GM18951 (cell line): Measurements from ENCODE around the gene STK10.

Experiments used
- POLR2A ChIP-seq: IDR thresholded peaks from 4 replicates; pipeline ENCODE4 v1.6.1; 2011; ENCODE audit warnings: mild to moderate bottlenecking; ENCODE audit not compliant: insufficient read length, insufficient read depth; ENCODE audit errors: extremely low read depth
- in situ Hi-C: fragments of 300-500 bp; cut with MboI; formaldehyde crosslinking; loops from one replicate; pipeline ENCODE4 v1.12.0; 2022; ENCODE audit warnings: low sequenced_read_pairs, mixed read lengths, inconsistent platforms; ENCODE audit not compliant: unreplicated experiment

The STK10 gene

DNA sequence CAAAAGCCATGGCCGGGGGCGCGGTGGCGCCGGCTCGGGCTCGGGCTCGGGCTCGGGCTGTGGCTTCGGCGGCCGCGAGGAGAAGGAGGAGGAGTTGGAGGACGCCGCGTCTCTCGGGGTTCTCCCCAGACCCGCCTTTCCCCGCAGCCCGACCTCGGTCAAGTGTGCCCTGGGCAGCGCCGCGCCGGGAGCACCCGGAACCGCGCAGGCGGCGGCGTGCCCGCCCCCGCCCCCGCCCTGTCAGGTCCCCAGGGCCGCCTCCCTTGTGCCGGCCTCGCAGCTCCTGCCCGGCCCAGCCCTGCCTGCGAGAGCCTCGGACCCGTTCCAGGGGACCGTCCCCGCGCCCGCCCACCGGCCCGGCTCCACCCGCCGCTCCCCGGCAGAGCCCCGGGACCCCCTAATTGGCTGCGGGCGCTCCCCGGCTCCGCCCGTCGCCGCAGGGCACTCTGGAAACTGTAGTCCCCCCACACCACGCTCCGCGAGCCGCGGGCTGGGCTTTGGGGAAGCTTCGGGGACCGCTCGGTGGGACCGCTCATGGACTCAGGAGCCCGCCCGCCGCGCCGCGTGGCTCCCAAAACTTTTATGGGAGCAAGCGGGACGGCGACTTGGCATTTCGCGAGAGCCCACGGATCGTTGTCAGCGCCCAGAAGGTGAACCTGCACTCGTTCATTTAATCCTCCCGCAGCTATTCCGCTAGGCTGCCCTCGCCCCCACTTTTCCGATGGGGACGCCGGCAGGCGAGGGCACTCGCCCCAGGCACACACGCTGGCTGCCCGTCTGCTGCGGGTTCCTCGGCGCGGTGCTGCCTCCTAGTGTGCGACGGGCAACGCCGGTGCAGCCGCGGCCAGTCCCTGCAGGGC lies at the start of gene STK10:
Gene STK10 (minus strand): TSS at position 192 of the 860 bp plus-strand sequence. CDS start 182 bp downstream, at position 10.
- TF ChIP-seq POLR2A: peak; percentile 70
- in situ Hi-C loops: no loop called here

DNA sequence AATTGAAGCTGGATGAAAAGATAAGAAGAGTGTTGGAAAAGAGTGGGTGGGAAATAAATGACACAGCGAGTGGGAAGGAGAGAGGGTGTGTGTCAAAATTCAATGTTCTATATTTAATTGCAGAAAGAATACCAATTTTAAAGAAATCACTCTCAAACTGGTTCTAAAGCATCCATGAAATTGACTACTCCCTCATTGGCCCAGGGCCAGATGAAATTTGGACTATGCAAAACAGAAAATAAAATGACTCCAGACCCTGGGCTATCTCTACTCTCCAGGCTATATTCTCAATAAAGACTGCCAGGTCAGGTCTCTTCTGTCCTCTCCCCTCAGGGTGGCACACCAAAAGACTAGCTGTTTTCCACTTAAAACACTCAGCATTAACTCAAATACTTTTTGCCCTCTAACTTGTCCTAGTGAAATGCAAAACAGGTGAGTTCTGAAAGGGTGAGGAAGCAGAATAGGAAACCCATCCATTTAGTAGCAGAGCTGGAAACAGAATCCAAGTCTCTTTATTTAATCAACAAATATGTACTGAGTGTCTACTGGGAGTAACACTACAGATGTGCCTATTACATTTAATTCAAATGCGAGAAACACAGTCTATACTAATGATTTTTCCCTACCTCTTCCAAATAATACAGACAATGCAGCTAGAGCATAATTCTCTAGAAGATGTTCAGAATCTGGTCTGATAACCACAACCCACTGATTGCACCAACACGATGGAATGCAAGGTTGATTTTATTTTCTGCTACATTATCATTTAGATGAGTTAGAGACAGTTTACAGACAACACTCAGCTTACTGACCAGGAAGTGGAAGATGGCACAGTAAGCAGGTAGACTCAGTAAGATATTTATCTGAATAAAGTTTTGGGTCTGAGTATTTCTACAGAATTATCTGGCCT lies 48.1 kb upstream of the STK10 start:
- in situ Hi-C loops: no loop called here
- no peak for TF ChIP-seq POLR2A

DNA sequence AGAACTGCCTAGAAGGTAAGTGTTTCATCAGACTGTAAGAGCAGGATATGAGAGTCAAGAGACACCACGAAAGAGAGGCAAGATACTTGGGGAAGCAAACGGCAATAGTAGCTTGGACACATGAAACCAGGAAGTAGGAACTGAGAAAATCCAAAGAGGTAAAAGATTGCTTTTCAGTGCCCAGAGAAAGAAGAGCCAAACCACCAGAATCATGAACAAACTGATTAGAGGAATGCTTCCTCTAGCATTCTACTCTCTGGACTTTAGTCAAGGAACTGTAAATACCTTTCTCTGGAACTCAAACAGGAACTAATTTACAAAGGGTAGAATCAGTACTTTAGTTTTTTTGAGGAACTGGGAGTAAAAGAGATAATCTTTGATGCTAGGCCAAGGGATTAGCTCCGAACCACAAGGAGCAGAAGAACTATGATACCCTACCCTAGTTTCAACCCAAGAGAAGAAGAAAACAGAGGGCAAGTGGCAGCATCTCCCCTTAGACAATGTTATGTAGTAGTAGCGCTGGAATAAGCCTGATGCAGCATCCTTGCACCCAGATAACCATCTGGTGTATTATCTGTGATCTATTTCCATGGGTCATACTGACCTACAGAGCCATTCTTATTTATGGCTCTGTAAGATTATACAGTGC lies 47.2 kb upstream of the STK10 start:
- in situ Hi-C loops: no loop called here
- no peak for TF ChIP-seq POLR2A

DNA sequence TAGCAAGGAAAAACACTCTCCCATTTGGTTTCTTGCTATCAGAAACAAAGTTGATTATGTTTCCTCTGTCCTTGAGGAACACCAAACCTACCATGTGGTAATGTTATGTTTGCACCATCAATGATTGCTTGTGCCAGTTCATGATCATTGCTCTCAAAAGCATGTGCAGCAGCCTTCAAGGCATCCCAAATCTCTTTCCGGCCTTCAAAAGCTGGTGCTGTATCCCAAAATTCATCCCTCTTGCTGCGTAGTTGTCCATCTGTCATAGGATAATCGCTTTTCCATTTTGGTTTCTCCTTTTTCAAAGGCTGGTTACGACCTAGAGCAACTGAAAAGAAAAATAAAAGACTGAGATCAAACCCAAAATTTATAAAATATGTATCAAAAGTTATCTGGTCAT lies 46.0 kb upstream of the STK10 start:
- TF ChIP-seq POLR2A: no peak
- in situ Hi-C loops: no loop called here

GRCh38 chr5:172229904-172230303 lies 41.9 kb upstream of the STK10 start:
- TF ChIP-seq POLR2A: no peak
- in situ Hi-C loops: no loop called here

- in situ Hi-C loops: no loop called here
Observed at GRCh38 chr5:172224996-172225395, 37.0 kb upstream of the STK10 start.

GRCh38 chr5:172223901-172224873 lies 36.2 kb upstream of the STK10 start:
- TF ChIP-seq POLR2A: no peak
- in situ Hi-C loops: no loop called here

More at GRCh38 chr5:172224996-172225395, 37.0 kb upstream of the STK10 start:
- TF ChIP-seq POLR2A: no peak

DNA sequence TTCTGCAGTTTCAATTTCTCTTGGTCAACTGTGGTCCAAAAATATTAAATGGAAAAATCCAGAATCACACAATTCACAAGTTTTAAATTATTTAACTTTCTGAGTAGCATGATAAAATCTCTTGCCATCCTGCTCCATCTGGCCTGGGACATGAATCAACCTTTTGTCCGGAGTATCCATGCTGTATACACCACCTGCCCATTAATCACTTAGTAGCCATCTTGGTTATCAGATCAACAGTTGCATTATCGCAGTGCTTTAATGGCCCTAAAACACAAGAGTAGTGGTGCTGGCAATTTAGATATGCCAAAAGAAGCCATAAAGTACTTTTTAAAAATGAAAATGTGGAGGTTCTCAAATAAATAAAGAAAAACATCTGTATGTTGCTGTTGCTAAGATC lies 31.3 kb upstream of the STK10 start:
- in situ Hi-C loops: no loop called here
- TF ChIP-seq POLR2A: no peak

DNA sequence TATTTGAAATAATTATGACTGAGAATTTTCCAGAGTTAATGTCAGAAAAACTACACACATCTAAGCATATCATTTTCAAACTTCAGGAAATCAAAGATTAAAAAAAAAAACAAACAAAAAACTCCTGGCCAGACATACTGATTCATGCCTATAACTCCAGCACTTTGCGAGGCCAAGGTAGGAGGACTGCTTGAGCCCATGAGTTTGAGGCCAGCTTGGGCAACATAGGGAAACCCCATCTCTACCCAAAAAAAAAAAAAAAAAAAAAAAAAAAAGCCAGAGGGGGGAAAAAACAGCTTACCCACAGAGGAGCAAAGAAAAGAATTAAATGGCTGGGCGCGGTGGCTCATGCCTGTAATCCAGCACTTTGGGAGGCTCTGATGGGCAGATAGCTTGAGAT lies 28.3 kb upstream of the STK10 start:
- no peak for TF ChIP-seq POLR2A
- in situ Hi-C loops: no loop called here

- no peak for TF ChIP-seq POLR2A
- in situ Hi-C loops: no loop called here
Observed at GRCh38 chr5:172213126-172213525, 25.1 kb upstream of the STK10 start.

DNA sequence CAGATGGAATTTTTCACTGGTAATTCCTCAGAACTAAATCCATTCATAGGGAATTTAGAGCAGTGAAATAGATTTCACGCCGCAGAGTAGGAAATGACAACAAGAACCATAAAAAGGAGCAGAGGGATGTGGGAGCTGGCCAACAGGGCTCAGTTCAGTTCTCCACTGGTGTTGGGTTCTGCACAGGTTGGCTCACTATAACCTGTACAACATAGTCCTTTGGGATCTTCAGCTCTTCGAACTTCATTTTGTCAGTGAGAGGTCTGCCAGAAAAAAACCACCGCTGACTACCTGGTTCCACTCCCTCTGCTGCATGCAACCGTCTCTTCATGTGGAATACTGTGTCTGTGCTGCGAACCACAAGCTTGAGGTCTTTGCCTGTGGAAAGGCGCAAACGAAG lies 23.7 kb upstream of the STK10 start:
- TF ChIP-seq POLR2A: no peak
- in situ Hi-C loops: no loop called here

DNA sequence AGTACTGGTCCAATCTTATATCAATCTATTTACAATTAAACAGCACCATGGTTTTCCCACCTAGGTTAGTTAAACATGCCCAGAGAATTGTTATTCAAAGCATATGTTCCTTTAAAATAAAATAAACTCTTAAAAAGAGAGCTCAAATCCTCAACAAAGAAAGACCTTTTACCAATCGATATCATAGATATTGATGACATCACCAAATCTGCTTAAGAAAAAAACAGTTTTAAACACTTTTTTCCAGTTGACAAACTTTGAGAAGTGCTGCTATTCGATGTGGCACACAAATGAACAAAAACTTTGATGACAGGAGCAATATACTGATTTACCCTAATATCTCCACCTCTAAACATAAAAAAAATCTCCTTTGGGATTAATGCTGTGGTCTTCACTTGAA lies 21.7 kb upstream of the STK10 start:
- no peak for TF ChIP-seq POLR2A
- in situ Hi-C loops: no loop called here
